ENCODE results near the gene CHID1. TPM values are rescaled to one million over a fixed set of nuclear protein-coding genes. Genes with fewer than 3 reads are reported as not detected.

Gene CHID1
- total RNA-seq, 6 experiments from 2014 or later = 61.1 to 157 (median 78.7) TPM

DNA sequence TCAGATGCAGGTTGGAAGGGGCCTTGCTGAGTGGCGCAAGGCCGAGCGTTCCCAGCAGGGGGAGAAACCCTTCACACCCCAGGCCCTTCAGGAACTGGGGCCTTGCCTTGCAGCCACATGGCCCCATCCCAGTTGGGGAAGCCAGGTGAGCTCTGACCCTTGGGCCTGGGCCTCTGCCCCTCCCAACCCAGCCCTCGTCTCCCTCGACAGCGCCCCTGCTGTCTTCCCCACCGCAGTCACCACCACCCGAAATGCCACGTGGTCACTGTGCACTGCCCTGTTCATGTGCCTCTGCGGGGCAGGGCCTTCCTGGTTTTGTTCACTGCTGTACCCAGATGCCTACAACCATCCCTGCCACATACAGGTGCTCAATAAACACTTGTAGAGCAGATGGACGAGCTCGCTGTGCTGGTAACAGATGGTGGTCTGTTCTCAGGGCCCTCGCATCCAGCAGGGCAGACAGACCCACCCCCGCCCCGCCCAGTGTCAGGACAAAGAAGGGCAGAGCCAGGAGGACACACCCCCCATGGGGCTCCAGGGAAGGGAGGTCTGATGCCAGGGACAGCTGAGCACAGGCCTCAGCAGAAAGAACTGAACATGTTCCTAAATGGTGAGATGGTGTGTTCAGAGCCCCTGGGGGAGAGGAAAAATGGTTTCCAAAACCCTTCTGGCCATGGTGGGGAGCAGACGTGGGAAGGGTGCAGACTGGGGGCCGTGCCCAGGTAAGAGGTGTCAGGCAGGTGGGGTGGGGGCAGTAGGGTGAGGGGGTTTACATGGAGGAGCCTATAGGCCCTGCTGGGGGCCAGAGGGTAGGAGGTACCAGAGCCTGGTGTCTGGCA, 72.0 kb downstream of the CHID1 start:
- DNase-seq (no peak), ATAC-seq (no peak)
- H3K27me3 ChIP-seq = no peaks in the 10 kb centered on the region
- H3K4me3 ChIP-seq = no peak overlapping the region
- TF ChIP-seq, protein P1, sequence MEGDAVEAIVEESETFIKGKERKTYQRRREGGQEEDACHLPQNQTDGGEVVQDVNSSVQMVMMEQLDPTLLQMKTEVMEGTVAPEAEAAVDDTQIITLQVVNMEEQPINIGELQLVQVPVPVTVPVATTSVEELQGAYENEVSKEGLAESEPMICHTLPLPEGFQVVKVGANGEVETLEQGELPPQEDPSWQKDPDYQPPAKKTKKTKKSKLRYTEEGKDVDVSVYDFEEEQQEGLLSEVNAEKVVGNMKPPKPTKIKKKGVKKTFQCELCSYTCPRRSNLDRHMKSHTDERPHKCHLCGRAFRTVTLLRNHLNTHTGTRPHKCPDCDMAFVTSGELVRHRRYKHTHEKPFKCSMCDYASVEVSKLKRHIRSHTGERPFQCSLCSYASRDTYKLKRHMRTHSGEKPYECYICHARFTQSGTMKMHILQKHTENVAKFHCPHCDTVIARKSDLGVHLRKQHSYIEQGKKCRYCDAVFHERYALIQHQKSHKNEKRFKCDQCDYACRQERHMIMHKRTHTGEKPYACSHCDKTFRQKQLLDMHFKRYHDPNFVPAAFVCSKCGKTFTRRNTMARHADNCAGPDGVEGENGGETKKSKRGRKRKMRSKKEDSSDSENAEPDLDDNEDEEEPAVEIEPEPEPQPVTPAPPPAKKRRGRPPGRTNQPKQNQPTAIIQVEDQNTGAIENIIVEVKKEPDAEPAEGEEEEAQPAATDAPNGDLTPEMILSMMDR (IDR thresholded peaks at IDR 0.05) = no peak
- TF ChIP-seq POLR2A (IDR thresholded peaks at IDR 0.05) = no peak
- intact Hi-C loops (cut with DNase I) = no loop called here
- peaks cover 0 to 33% (median 21%) of the 10 kb centered on the region in 4 donors for H3K36me3 ChIP-seq
- no peak overlapping the region for H3K27ac ChIP-seq
- peaks cover 0 to 34% (median 12%) of the 10 kb centered on the region in 4 donors for H3K4me1 ChIP-seq
- no peaks in the 10 kb centered on the region for H3K9me3 ChIP-seq
- 59% methylated on average over 9 of the region's 17 CpGs for WGBS (ENCODE audit: insufficient coverage, low coverage, low lambda C conversion rate, missing lambda C conversion rate)

DNA sequence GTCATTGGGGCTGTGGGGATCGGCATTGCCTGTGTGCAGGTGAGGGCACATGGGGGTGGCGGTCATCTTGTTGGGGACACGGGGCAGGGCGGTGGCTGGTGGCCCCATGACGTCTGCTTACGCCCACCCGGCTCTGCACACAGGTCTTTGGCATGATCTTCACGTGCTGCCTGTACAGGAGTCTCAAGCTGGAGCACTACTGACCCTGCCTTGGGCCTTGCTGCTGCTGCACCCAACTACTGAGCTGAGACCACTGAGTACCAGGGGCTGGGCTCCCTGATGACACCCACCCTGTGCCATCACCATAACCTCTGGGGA, 72.7 kb downstream of the CHID1 start:
- intact Hi-C loops (cut with DNase I) = no loop called here
- no peaks in the 10 kb centered on the region for H3K9me3 ChIP-seq
- TF ChIP-seq, protein P1 (IDR thresholded peaks at IDR 0.05) = no peak
- TF ChIP-seq POLR2A (IDR thresholded peaks at IDR 0.05) = no peak
- H3K4me1 ChIP-seq = peaks cover 0 to 32% (median 12%) of the 10 kb centered on the region in 4 donors
- ATAC-seq (no peak), DNase-seq (no peak)
- no peaks in the 10 kb centered on the region for H3K27me3 ChIP-seq
- WGBS (ENCODE audit: insufficient coverage, low coverage, low lambda C conversion rate, missing lambda C conversion rate) = no CpG with 5 or more reads among the region's 8 CpGs
- H3K4me3 ChIP-seq = no peak overlapping the region
- H3K36me3 ChIP-seq = peaks cover 0 to 33% (median 21%) of the 10 kb centered on the region in 4 donors
- H3K27ac ChIP-seq = no peak overlapping the region

DNA sequence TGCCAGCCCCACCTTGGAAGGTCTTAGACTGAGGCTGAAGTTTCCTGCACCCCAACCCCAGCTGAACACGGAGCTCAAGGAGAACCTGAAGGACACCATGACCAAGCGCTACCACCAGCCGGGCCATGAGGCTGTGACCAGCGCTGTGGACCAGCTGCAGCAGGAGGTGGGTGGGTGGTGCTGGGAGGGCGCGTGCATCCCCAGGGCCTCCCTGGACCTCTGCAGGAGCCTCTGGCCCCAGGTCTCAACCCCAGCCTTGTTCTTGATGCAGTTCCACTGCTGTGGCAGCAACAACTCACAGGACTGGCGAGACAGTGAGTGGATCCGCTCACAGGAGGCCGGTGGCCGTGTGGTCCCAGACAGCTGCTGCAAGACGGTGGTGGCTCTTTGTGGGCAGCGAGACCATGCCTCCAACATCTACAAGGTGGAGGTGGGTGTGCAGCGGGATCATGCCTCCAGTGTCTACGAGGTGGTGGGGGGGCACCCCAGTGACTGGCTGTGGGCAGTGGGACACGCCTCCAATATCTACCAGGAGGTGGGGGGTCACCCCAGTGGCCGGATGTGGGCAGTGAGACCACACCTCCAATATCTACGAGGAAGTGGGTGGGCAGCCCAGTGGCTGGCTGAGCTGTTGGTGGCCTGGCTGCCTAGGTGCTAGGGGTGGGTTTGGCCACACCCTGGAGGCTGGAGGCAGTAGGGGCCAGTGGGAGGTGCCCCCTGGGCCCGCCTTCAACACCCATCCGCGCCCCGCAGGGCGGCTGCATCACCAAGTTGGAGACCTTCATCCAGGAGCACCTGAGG, 73.2 kb downstream of the CHID1 start:
- no peak for ATAC-seq
- Histone ChIP-seq H3K27me3 (no peaks in the 10 kb centered on the region), H3K27ac (no peak overlapping the region), H3K4me3 (no peak overlapping the region), H3K9me3 (no peaks in the 10 kb centered on the region), H3K36me3 (peaks cover 0 to 33% (median 21%) of the 10 kb centered on the region in 4 donors), H3K4me1 (peaks cover 0 to 34% (median 12%) of the 10 kb centered on the region in 4 donors)
- WGBS (ENCODE audit: insufficient coverage, low coverage, low lambda C conversion rate, missing lambda C conversion rate) = 67% methylated on average over 4 of the region's 22 CpGs
- no peak for TF ChIP-seq POLR2A (IDR thresholded peaks at IDR 0.05)
- TF ChIP-seq, protein P1 (IDR thresholded peaks at IDR 0.05) = no peak
- no peak for DNase-seq
- intact Hi-C loops (cut with DNase I) = no loop called here

DNA sequence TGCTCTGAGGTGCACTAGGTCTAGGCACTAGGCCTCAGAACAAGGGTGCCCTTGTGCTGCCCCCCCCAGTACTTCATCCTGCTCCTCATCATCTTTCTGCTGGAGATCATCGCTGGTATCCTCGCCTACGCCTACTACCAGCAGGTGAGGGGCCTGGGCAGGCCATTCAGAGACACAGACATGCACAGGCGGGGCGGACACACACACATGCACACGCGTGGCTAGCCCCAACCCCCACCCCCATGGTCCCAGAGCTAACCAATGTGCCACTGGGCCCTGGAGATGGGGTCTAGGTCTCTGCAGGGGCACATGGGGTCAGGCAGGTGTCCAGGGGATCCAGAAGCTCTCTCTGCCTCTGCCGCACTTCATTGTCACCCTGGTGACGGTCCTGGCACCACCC, 73.9 kb downstream of the CHID1 start:
- Histone ChIP-seq H3K27me3 (no peaks in the 10 kb centered on the region), H3K4me1 (peaks cover 0 to 36% (median 14%) of the 10 kb centered on the region in 4 donors), H3K36me3 (peaks cover 0 to 33% (median 21%) of the 10 kb centered on the region in 4 donors), H3K27ac (no peak overlapping the region), H3K4me3 (no peak overlapping the region), H3K9me3 (no peaks in the 10 kb centered on the region)
- DNase-seq = no peak
- WGBS (ENCODE audit: insufficient coverage, low coverage, low lambda C conversion rate, missing lambda C conversion rate) = 0% methylated on average over 1 of the region's 9 CpGs
- TF ChIP-seq POLR2A (IDR thresholded peaks at IDR 0.05) = no peak
- TF ChIP-seq, protein P1 (IDR thresholded peaks at IDR 0.05) = no peak
- ATAC-seq = no peak
- intact Hi-C loops (cut with DNase I) = no loop called here

Data from right lobe of liver (tissue), 6 donors.